Stimulated activated CD8-positive, alpha-beta memory T cell treated with anti-CD3 and anti-CD28 coated beads, Interleukin-15, amount 100 ng/mL, for 1 hour (primary cell): Measurements from ENCODE around the gene TPPP3.
"Not testable (repeated sequence)": the region's sequence is repeated elsewhere in the genome, so short reads cannot be mapped to it uniquely, and the experiment has no call there.

Experiments used
- DNase-seq: peaks from one replicate; pipeline ENCODE4 v3.0.0-alpha.2; 2020; ENCODE audit warnings: low read depth

TPPP3 gene

GRCh38 chr16:67389911-67390815 is 3.1 kb downstream of the TPPP3 start:
- no peak for DNase-seq

GRCh38 chr16:67388591-67388990 is 4.7 kb downstream of the TPPP3 start:
- DNase-seq = no peak

- DNase-seq = no peak
Measured at GRCh38 chr16:67388191-67388590, 5.1 kb downstream of the TPPP3 start.

GRCh38 chr16:67387479-67388079 is 5.7 kb downstream of the TPPP3 start:
- no peak for DNase-seq

- DNase-seq = no peak
Measured at GRCh38 chr16:67386861-67387455, 6.3 kb downstream of the TPPP3 start.

GRCh38 chr16:67384778-67385510 is 8.4 kb downstream of the TPPP3 start:
- DNase-seq = no peak

- no peak for DNase-seq
Measured at GRCh38 chr16:67383284-67383683, 10.0 kb downstream of the TPPP3 start.

- DNase-seq = no peak
Measured at GRCh38 chr16:67378642-67379041, 14.7 kb downstream of the TPPP3 start.

GRCh38 chr16:67376012-67376411 is 17.3 kb downstream of the TPPP3 start:
- not testable (repeated sequence) for DNase-seq

- DNase-seq = no peak
Measured at GRCh38 chr16:67372664-67373063, 20.6 kb downstream of the TPPP3 start.

GRCh38 chr16:67370661-67371060 is 22.6 kb downstream of the TPPP3 start:
- DNase-seq = no peak

- no peak for DNase-seq
Measured at GRCh38 chr16:67364600-67365235, 28.6 kb downstream of the TPPP3 start.

- no peak for DNase-seq
Measured at GRCh38 chr16:67361038-67361437, 32.3 kb downstream of the TPPP3 start.

GRCh38 chr16:67359540-67360269 is 33.6 kb downstream of the TPPP3 start:
- DNase-seq = not testable (repeated sequence)

- DNase-seq = no peak
Measured at GRCh38 chr16:67357561-67357960, 35.7 kb downstream of the TPPP3 start.

- no peak for DNase-seq
Measured at GRCh38 chr16:67356396-67356795, 36.9 kb downstream of the TPPP3 start.

GRCh38 chr16:67352463-67352862 is 40.8 kb downstream of the TPPP3 start:
- DNase-seq = not testable (repeated sequence)

GRCh38 chr16:67350324-67350723 is 43.0 kb downstream of the TPPP3 start:
- DNase-seq = no peak

- no peak for DNase-seq
Measured at GRCh38 chr16:67349172-67349571, 44.1 kb downstream of the TPPP3 start.

GRCh38 chr16:67346341-67346740 is 47.0 kb downstream of the TPPP3 start:
- DNase-seq = no peak

- no peak for DNase-seq
Measured at GRCh38 chr16:67345401-67345800, 47.9 kb downstream of the TPPP3 start.
